Measurements from ENCODE around the gene ALPL. TPM values are rescaled to one million over a fixed set of nuclear protein-coding genes. Genes with fewer than 3 reads are reported as not detected.

Gene ALPL
- total RNA-seq, 6 donors from 2014 or later, result 72.3 to 327 (median 182) TPM

DNA sequence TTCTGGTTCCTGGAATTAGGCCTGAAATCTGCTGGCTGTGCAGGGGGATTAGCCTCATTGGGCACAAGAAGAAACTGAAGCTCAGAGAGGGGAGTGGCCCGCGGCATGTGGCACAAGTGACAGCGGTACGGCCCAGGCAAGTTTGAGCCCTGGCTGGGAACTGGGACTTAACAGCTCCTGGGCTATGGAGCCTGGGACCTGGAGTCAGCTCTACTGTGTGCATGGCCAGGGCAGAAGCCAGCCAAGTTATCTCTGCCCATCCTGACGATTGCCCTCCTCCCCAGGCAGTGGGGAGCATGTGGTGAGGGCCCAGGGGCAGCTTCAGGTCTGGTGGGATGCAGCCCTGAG, 61.3 kb downstream of the ALPL start:
- TF ChIP-seq POLR2A (IDR thresholded peaks at IDR 0.05) (no peak), POLR2AphosphoS5 (IDR thresholded peaks at IDR 0.05) (no peak), EP300 (IDR thresholded peaks at IDR 0.05) (no peak)
- TF ChIP-seq, protein P1, sequence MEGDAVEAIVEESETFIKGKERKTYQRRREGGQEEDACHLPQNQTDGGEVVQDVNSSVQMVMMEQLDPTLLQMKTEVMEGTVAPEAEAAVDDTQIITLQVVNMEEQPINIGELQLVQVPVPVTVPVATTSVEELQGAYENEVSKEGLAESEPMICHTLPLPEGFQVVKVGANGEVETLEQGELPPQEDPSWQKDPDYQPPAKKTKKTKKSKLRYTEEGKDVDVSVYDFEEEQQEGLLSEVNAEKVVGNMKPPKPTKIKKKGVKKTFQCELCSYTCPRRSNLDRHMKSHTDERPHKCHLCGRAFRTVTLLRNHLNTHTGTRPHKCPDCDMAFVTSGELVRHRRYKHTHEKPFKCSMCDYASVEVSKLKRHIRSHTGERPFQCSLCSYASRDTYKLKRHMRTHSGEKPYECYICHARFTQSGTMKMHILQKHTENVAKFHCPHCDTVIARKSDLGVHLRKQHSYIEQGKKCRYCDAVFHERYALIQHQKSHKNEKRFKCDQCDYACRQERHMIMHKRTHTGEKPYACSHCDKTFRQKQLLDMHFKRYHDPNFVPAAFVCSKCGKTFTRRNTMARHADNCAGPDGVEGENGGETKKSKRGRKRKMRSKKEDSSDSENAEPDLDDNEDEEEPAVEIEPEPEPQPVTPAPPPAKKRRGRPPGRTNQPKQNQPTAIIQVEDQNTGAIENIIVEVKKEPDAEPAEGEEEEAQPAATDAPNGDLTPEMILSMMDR (IDR thresholded peaks at IDR 0.05), result no peak
- no peak overlapping the region for H3K4me3 ChIP-seq
- no peaks in the 10 kb centered on the region for H3K9me3 ChIP-seq
- no peak overlapping the region for H3K27ac ChIP-seq
- WGBS, 2 donors, result 92 to 100% methylated on average over 2 to 4 of the region's 5 CpGs
- no peak for DNase-seq
- no peak for ATAC-seq (ENCODE audit: low FRiP score in 2 of 2)
- no peaks in the 10 kb centered on the region for H3K27me3 ChIP-seq
- no peaks in the 10 kb centered on the region for H3K36me3 ChIP-seq
- peaks cover 10 to 21% (median 13%) of the 10 kb centered on the region in 4 donors for H3K4me1 ChIP-seq

DNA sequence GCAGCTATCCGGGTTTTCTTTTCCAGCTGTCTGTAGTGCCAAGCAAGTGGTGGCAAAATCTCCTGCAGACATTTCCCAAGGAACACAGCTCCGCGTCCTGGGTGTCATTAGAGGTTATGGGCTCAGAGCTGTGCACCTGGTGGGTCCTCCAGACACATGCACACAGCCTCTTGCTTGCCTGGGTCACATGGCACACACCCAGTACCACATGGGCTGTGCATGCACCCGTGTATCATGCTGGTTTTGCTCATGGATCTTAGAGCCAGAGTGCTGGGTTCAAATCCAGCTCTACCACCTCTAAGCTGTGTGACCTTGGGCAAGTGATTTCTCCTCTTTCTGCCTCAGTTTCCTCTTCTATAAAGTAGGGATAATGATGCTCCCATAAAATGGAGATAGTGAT, 61.7 kb downstream of the ALPL start:
- H3K4me3 ChIP-seq, result no peak overlapping the region
- no peaks in the 10 kb centered on the region for H3K27me3 ChIP-seq
- peaks cover 10 to 22% (median 15%) of the 10 kb centered on the region in 4 donors for H3K4me1 ChIP-seq
- no peaks in the 10 kb centered on the region for H3K9me3 ChIP-seq
- TF ChIP-seq POLR2A (IDR thresholded peaks at IDR 0.05), result no peak
- TF ChIP-seq, protein P1 (IDR thresholded peaks at IDR 0.05), result no peak
- no peak for TF ChIP-seq POLR2AphosphoS5 (IDR thresholded peaks at IDR 0.05)
- TF ChIP-seq EP300 (IDR thresholded peaks at IDR 0.05), result no peak
- H3K36me3 ChIP-seq, result no peaks in the 10 kb centered on the region
- DNase-seq, result no peak
- WGBS, 2 donors, result 64 to 81% methylated on average over 4 of the region's 4 CpGs
- no peak for ATAC-seq (ENCODE audit: low FRiP score in 2 of 2)
- H3K27ac ChIP-seq, result no peak overlapping the region

DNA sequence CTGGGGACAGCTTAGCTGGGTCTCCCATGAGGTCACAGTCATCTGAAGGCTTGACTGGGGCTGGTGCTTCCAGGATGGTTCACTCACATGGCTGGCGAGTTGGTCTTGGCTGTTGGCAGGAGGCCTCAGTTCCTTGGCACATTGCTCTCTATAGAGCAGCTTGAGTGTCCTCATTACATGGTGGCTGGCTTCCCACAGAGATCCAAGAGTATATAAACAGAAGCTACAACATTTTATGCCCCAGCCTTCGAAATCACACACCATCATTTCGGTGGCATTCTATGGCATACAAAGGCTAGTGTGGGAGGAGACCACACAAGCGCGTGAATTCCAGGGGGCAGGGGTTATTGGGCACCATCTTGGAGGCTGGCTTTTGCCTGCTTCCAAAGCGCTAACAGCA, 63.0 kb downstream of the ALPL start:
- H3K27me3 ChIP-seq, result no peaks in the 10 kb centered on the region
- peaks cover 10 to 22% (median 15%) of the 10 kb centered on the region in 4 donors for H3K4me1 ChIP-seq
- no peak for TF ChIP-seq POLR2AphosphoS5 (IDR thresholded peaks at IDR 0.05)
- TF ChIP-seq POLR2A (IDR thresholded peaks at IDR 0.05), result no peak
- TF ChIP-seq, protein P1 (IDR thresholded peaks at IDR 0.05), result no peak
- no peak for TF ChIP-seq EP300 (IDR thresholded peaks at IDR 0.05)
- H3K27ac ChIP-seq, result no peak overlapping the region
- no peaks in the 10 kb centered on the region for H3K9me3 ChIP-seq
- DNase-seq, result no peak
- 83 to 93% methylated on average over 6 of the region's 6 CpGs for WGBS, 2 donors
- H3K4me3 ChIP-seq, result no peak overlapping the region
- no peak for ATAC-seq (ENCODE audit: low FRiP score in 2 of 2)
- H3K36me3 ChIP-seq, result no peaks in the 10 kb centered on the region

DNA sequence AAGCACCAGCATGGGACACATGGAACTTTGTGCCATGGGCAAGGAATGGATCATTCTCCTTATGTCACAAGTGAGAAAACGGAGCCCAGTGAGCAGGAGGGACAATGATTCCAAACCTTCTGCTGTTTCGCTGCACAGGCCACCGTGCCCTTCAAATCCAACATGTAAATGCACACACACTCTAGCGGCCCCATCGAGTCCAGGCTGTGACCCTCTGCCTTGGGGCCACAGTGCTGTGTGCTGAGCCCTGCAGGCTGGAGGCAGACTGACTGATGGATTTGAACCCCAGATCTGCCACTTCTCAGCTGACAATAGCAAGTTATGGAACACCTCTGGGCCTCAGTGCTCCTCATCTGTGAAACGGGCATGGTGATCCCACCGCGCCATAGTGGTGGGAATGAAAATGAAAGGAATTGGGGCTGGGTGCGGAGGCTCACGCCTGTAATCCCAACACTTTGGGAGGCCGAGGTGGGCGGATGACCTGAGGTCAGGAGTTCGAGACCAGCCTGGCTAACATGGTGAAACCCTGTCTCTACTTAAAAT, 63.6 kb downstream of the ALPL start:
- H3K9me3 ChIP-seq, result no peaks in the 10 kb centered on the region
- DNase-seq (no peak), ATAC-seq (ENCODE audit: low FRiP score in 2 of 2) (no peak)
- no peaks in the 10 kb centered on the region for H3K36me3 ChIP-seq
- no peak overlapping the region for H3K27ac ChIP-seq
- H3K4me3 ChIP-seq, result no peak overlapping the region
- WGBS, 2 donors, result 88 to 96% methylated on average over 9 to 13 of the region's 13 CpGs
- no peaks in the 10 kb centered on the region for H3K27me3 ChIP-seq
- H3K4me1 ChIP-seq, result peaks cover 10 to 22% (median 15%) of the 10 kb centered on the region in 4 donors
- TF ChIP-seq POLR2AphosphoS5 (IDR thresholded peaks at IDR 0.05) (no peak), EP300 (IDR thresholded peaks at IDR 0.05) (no peak), POLR2A (IDR thresholded peaks at IDR 0.05) (no peak)
- TF ChIP-seq, protein P1 (IDR thresholded peaks at IDR 0.05), result no peak

DNA sequence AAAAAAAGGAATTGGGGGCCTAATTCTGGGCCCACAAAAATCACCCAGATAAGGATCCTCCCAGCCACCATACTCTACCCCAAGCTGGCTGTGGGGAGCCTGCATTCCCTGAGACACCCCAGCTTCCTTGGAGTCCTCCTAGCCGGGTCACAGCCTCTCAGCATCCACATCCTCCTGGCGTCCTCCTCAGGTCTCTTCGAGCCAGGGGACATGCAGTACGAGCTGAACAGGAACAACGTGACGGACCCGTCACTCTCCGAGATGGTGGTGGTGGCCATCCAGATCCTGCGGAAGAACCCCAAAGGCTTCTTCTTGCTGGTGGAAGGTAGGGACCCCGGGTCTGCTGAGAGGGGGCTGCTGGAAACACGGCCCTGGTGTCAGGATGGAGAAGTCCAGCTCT, 64.3 kb downstream of the ALPL start:
- Histone ChIP-seq H3K9me3 (no peaks in the 10 kb centered on the region), H3K27me3 (no peaks in the 10 kb centered on the region), H3K4me1 (peaks cover 10 to 22% (median 15%) of the 10 kb centered on the region in 4 donors), H3K27ac (peak overlapping the region in 1 of 4 donors; percentile 74), H3K36me3 (no peaks in the 10 kb centered on the region), H3K4me3 (no peak overlapping the region)
- no peak for TF ChIP-seq POLR2AphosphoS5 (IDR thresholded peaks at IDR 0.05)
- no peak for TF ChIP-seq EP300 (IDR thresholded peaks at IDR 0.05)
- TF ChIP-seq POLR2A (IDR thresholded peaks at IDR 0.05), result no peak
- TF ChIP-seq, protein P1 (IDR thresholded peaks at IDR 0.05), result no peak
- DNase-seq, result no peak
- 52 to 73% methylated on average over 11 of the region's 11 CpGs for WGBS, 2 donors
- ATAC-seq (ENCODE audit: low FRiP score in 2 of 2), result no peak

All from upper lobe of left lung (tissue), 6 donors.